ENCODE results near the gene MUTYH.

The MUTYH gene

GRCh38 chr1:45304311-45305081, 35.7 kb downstream of the MUTYH start:
- peak; percentile 16 for DNase-seq (ENCODE audit: extremely low spot score)
- no peak for TF ChIP-seq CTCF (IDR thresholded peaks at IDR 0.05; ENCODE audit: control extremely low read depth, extremely low read depth, low read depth, missing control alignments)
- ChIA-PET POLR2A (interaction anchor here (0.6 to 1.4 kb wide), 3 partner anchors 89 to 485 kb away, joined by 4 to 24 read pairs (median 12); partner anchors contain the start of genes HECTD3 and UROD), CTCF (interaction anchor here (0.7 to 8.4 kb wide), 24 partner anchors 10 to 596 kb away, joined by 3 to 188 read pairs (median 6); partner anchors contain the start of genes HECTD3, HPDL, MUTYH and PLK3)

- ChIA-PET CTCF (interaction anchor here (0.6 to 8.4 kb wide), 36 partner anchors 9 to 651 kb away, joined by 3 to 188 read pairs (median 4); partner anchors contain the start of genes CCDC163, HECTD3, HPDL and MMACHC), POLR2A (interaction anchor here (0.6 to 1.4 kb wide), 24 partner anchors 16 to 587 kb away, joined by 3 to 24 read pairs (median 4); partner anchors contain the start of genes CCDC163, GPBP1L1, HECTD3 and HPDL)
- TF ChIP-seq CTCF (IDR thresholded peaks at IDR 0.05; ENCODE audit: control extremely low read depth, extremely low read depth, low read depth, missing control alignments), result peak; percentile 82
- peak; percentile 98 for DNase-seq (ENCODE audit: extremely low spot score)
These were observed 36.5 kb downstream of the MUTYH start for GRCh38 chr1:45303520-45304310.

- ChIA-PET CTCF (interaction anchor here (0.7 to 8.4 kb wide), 18 partner anchors 9 to 586 kb away, joined by 3 to 188 read pairs (median 6); partner anchors contain the start of genes CCDC163, HECTD3, HPDL and MMACHC), POLR2A (interaction anchor here (0.6 to 1.4 kb wide), 6 partner anchors 167 to 581 kb away, joined by 3 to 12 read pairs (median 4); partner anchors contain the start of gene PLK3)
- no peak for TF ChIP-seq CTCF (IDR thresholded peaks at IDR 0.05; ENCODE audit: control extremely low read depth, extremely low read depth, low read depth, missing control alignments)
- no peak for DNase-seq (ENCODE audit: extremely low spot score)
These were observed 37.6 kb downstream of the MUTYH start for GRCh38 chr1:45302505-45303150.

- no peak for DNase-seq (ENCODE audit: extremely low spot score)
- POLR2A ChIA-PET, result interaction anchor here (0.5 kb wide), 1 partner anchor 510 kb away, joined by 3 read pairs; no protein-coding TSS in a partner anchor
- CTCF ChIA-PET, result interaction anchor here (1.0 to 8.4 kb wide), 22 partner anchors 9 to 514 kb away, joined by 3 to 188 read pairs (median 5); partner anchors contain the start of genes HECTD3, HPDL, PLK3 and TESK2
- TF ChIP-seq CTCF (IDR thresholded peaks at IDR 0.05; ENCODE audit: control extremely low read depth, extremely low read depth, low read depth, missing control alignments), result no peak
These were observed 39.6 kb downstream of the MUTYH start for GRCh38 chr1:45300669-45300997.

- DNase-seq (ENCODE audit: extremely low spot score), result peak; percentile 64
- POLR2A ChIA-PET, result interaction anchor here (0.5 to 0.8 kb wide), 2 partner anchors 494 to 509 kb away, joined by 3 read pairs; no protein-coding TSS in a partner anchor
- CTCF ChIA-PET, result interaction anchor here (0.8 to 8.4 kb wide), 28 partner anchors 9 to 514 kb away, joined by 3 to 188 read pairs (median 4); partner anchors contain the start of genes HECTD3, HPDL, MUTYH and PLK3
- peak; percentile 62 for TF ChIP-seq CTCF (IDR thresholded peaks at IDR 0.05; ENCODE audit: control extremely low read depth, extremely low read depth, low read depth, missing control alignments)
These were observed 40.1 kb downstream of the MUTYH start for GRCh38 chr1:45299981-45300668.

Measured in GM10248 (cell line).